Measurements from ENCODE around the gene CLEC1B.

Gene CLEC1B

DNA sequence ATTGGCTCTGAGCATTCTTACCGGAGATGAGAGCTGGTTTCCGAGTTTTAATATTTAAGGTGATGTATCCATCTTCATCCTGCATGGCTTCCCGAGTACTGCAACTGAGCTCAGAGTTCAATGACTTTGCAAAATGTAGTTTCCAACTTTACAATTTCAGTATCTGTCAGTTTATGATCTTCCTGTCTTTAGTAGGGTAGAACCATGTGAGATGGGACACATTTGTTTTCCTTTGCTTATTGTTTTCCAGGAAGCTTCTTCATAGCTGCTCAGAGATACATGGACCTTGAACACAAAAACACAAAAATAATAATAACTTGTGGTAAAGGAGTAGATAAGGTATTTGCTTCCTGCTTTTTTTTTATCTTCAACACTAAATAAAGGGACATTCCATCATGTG, at the start of gene CLEC1B:
Gene CLEC1B, minus strand, starts transcription at position 106 of the 400 bp plus-strand sequence. Its CDS starts 21 bp downstream, at position 85.
- TF ChIP-seq, protein P1, sequence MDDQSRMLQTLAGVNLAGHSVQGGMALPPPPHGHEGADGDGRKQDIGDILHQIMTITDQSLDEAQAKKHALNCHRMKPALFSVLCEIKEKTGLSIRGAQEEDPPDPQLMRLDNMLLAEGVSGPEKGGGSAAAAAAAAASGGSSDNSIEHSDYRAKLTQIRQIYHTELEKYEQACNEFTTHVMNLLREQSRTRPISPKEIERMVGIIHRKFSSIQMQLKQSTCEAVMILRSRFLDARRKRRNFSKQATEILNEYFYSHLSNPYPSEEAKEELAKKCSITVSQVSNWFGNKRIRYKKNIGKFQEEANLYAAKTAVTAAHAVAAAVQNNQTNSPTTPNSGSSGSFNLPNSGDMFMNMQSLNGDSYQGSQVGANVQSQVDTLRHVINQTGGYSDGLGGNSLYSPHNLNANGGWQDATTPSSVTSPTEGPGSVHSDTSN (CRISPR knock-in tag; IDR thresholded peaks at IDR 0.05): no peak
- TF ChIP-seq ZNF16 (tag by site-specific recombination; IDR thresholded peaks at IDR 0.05; ENCODE audit: low read depth): no peak
- TF ChIP-seq ZNF394 (tag by site-specific recombination; IDR thresholded peaks at IDR 0.05; ENCODE audit: borderline replicate concordance): no peak
- no peak for TF ChIP-seq ZNF138 (tag by site-specific recombination; IDR thresholded peaks at IDR 0.05; ENCODE audit: borderline replicate concordance)
- CTCF ChIA-PET: interaction anchor here (0.6 kb wide), 1 partner anchor 248 kb away, joined by 4 read pairs; no protein-coding TSS in a partner anchor

DNA sequence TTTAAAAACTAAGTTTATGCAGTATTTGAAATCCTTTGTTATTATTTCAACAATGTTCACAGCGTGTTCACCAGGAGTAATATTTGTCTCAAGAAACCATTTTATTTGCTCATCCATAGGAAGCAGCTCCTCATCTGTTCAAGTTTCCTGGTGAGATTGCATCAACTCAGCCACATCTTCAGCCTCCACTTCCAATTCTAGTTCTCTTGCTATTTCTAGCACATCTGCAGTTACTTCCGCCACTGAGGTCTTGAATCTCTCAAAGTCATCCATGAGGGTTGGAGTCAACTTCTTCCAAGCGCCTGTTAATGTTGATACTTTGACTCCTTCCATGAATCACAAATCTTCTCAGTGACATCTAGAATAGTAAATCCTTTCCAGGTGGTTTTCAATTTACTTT, 49.6 kb upstream of the CLEC1B start:
- Histone ChIP-seq H3K36me3 (ENCODE audit: control insufficient read depth in 2 of 2, insufficient read depth in 1 of 2, low read length in 2 of 2) (no peaks in the 10 kb centered on the region), H3K27ac (ENCODE audit: extremely low read depth, low read depth, low read length) (no peak overlapping the region), H3K4me3 (ENCODE audit: low read depth, low read length) (no peak overlapping the region), H3K4me1 (ENCODE audit: control insufficient read depth, insufficient read depth, low read length) (no peaks in the 10 kb centered on the region), H3K9me3 (ENCODE audit: control insufficient read depth, insufficient read depth, low read depth, low read length) (no peaks in the 10 kb centered on the region)
- CTCF ChIA-PET: interaction anchor here (0.7 kb wide), 1 partner anchor 14 kb away, joined by 3 read pairs; no protein-coding TSS in a partner anchor
- POLR2A ChIA-PET: no interaction called here
- TF ChIP-seq SP2 (tag by site-specific recombination; IDR thresholded peaks at IDR 0.05): no peak
- no peak for TF ChIP-seq GFI1B (tag by site-specific recombination; IDR thresholded peaks at IDR 0.05)
- no peak for TF ChIP-seq ZNF626 (tag by site-specific recombination; IDR thresholded peaks at IDR 0.05)
- TF ChIP-seq ZNF48 (tag by site-specific recombination; IDR thresholded peaks at IDR 0.05): no peak
- TF ChIP-seq BCL11A (tag by site-specific recombination; IDR thresholded peaks at IDR 0.05; ENCODE audit: low read depth): no peak
- no peak for TF ChIP-seq ZNF561 (tag by site-specific recombination; IDR thresholded peaks at IDR 0.05; ENCODE audit: borderline replicate concordance)
- TF ChIP-seq ZNF654 (tag by site-specific recombination; IDR thresholded peaks at IDR 0.05; ENCODE audit: low read depth): no peak
- TF ChIP-seq, protein P2, sequence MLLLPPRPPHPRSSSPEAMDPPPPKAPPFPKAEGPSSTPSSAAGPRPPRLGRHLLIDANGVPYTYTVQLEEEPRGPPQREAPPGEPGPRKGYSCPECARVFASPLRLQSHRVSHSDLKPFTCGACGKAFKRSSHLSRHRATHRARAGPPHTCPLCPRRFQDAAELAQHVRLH (tag by site-specific recombination; IDR thresholded peaks at IDR 0.05): no peak
- no peak for TF ChIP-seq ZNF548 (tag by site-specific recombination; IDR thresholded peaks at IDR 0.05)
- no peak for TF ChIP-seq ZBTB1 (tag by site-specific recombination; IDR thresholded peaks at IDR 0.05)
- TF ChIP-seq ZBTB6 (tag by site-specific recombination; IDR thresholded peaks at IDR 0.05): no peak
- no peak for TF ChIP-seq KLF9 (tag by site-specific recombination; IDR thresholded peaks at IDR 0.05; ENCODE audit: low read depth)
- TF ChIP-seq ZNF433 (tag by site-specific recombination; IDR thresholded peaks at IDR 0.05; ENCODE audit: low read depth): no peak
- no peak for TF ChIP-seq ZNF776 (tag by site-specific recombination; IDR thresholded peaks at IDR 0.05; ENCODE audit: borderline replicate concordance)

More for the DNA sequence above, at the start of gene CLEC1B:
- H3K36me3 ChIP-seq (ENCODE audit: control insufficient read depth in 2 of 2, insufficient read depth in 1 of 2, low read length in 2 of 2): no peaks in the 10 kb centered on the region
- no peak within 1 kb of the TSS for H3K27ac ChIP-seq (ENCODE audit: extremely low read depth, low read depth, low read length)
- POLR2A ChIA-PET: no interaction called here
- no peaks in the 10 kb centered on the region for H3K4me1 ChIP-seq (ENCODE audit: control insufficient read depth, insufficient read depth, low read length)
- H3K4me3 ChIP-seq (ENCODE audit: low read depth, low read length): no peak within 1 kb of the TSS
- no peaks in the 10 kb centered on the region for H3K9me3 ChIP-seq (ENCODE audit: control insufficient read depth, insufficient read depth, low read depth, low read length)

DNA sequence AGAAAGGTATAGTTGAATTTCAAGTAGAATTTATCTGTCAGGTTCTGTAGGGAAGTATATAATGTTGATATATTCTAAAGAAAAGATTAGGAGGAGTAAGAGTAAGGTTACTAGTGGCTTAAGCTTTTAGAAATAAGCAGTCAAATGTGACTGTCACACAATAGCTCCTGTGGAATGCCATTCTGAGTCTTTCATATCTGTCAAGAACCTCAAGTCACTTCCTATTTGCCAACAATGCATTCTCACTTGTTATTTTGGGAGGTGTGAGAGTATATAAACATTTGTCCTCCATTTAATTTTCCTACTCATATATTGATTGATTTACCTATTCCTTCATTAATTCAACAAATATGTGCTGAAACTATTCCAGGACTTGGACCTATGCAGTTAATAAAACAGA, 43.2 kb upstream of the CLEC1B start:
- no peaks in the 10 kb centered on the region for H3K36me3 ChIP-seq (ENCODE audit: control insufficient read depth in 2 of 2, insufficient read depth in 1 of 2, low read length in 2 of 2)
- TF ChIP-seq ZFP41 (tag by site-specific recombination; IDR thresholded peaks at IDR 0.05; ENCODE audit: borderline replicate concordance) (no peak), ZEB2 (tag by site-specific recombination; IDR thresholded peaks at IDR 0.05) (no peak), ZNF521 (tag by site-specific recombination; IDR thresholded peaks at IDR 0.05) (no peak), KLF10 (tag by site-specific recombination; IDR thresholded peaks at IDR 0.05) (no peak)
- H3K27ac ChIP-seq (ENCODE audit: extremely low read depth, low read depth, low read length): no peak overlapping the region
- ChIA-PET CTCF (interaction anchor here (0.9 to 1.7 kb wide), 2 partner anchors 32 to 229 kb away, joined by 4 read pairs; partner anchors contain the start of gene CLEC12B), POLR2A (no interaction called here)
- no peaks in the 10 kb centered on the region for H3K4me1 ChIP-seq (ENCODE audit: control insufficient read depth, insufficient read depth, low read length)
- no peaks in the 10 kb centered on the region for H3K9me3 ChIP-seq (ENCODE audit: control insufficient read depth, insufficient read depth, low read depth, low read length)
- no peak overlapping the region for H3K4me3 ChIP-seq (ENCODE audit: low read depth, low read length)

Data from HEK293 (cell line).